B cell (primary cell): ENCODE data around the gene CSDE1. TPM values are rescaled to one million over a fixed set of nuclear protein-coding genes. Genes with fewer than 3 reads are reported as not detected.
A peak's percentile ranks its signal among the peaks of the same experiment; 100 is the strongest.

ENCODE experiments used
- ATAC-seq: fragments of 200-7000 bp; cut with Tn5 transposase; one replicate; pipeline ENCODE4 v1.10.0; 2021; ENCODE audit warnings: low read depth, mild to moderate bottlenecking, moderate number of reproducible peaks, moderate library complexity
- CTCF ChIA-PET: fragments of 350-600 bp; sonication (Branson Sonifier 250); formaldehyde crosslinking; loops from one replicate; lab custom pipeline; 2021; ENCODE audit warnings: antibody characterized with exemption, inconsistent platforms; lab: Charles Lee
- POLR2A ChIA-PET: fragments of 350-600 bp; sonication (Branson Sonifier 250); formaldehyde crosslinking; loops from one replicate; lab custom pipeline; 2021; ENCODE audit warnings: antibody characterized with exemption; lab: Charles Lee
- DNase-seq: peaks from one replicate; pipeline ENCODE4 v3.0.0; 2013
- H2AFZ ChIP-seq: 2 replicates; pipeline ENCODE4 v1.6.1; 2012; ENCODE audit warnings: mild to moderate bottlenecking, low read depth, low read length; ENCODE audit not compliant: insufficient read depth, poor library complexity, severe bottlenecking
- H3K27ac ChIP-seq, 2 donors: 1 replicate in 1 of 2; 2 replicates in 1 of 2; pipeline ENCODE4 v1.5.1; 2012 to 2013; ENCODE audit warnings: low read length in 2 of 2, mild to moderate bottlenecking in 2 of 2, moderate library complexity in 1 of 2
- H3K27me3 ChIP-seq, 4 experiments: fragments of 200-600 bp in 1 of 4; sonication (generic) in 1 of 4; replicated peaks in 1 of 4; 1 replicate in 2 of 4; 2 replicates in 2 of 4; pipeline versions ENCODE4 v1.6.1 to v1.7.0; 2013 to 2016; ENCODE audit warnings: low read length in 3 of 4, mild to moderate bottlenecking in 2 of 4, mixed read lengths in 1 of 4, moderate library complexity in 1 of 4; ENCODE audit not compliant: insufficient read depth in 4 of 4, control insufficient read depth in 3 of 4; ENCODE audit errors: control extremely low read depth in 1 of 4
- H3K36me3 ChIP-seq, 2 experiments: replicated peaks in 1 of 2; 1 replicate in 1 of 2; 2 replicates in 1 of 2; pipeline versions ENCODE4 v1.6.1 to v1.7.1; 2013; ENCODE audit warnings: low read length in 1 of 2; ENCODE audit not compliant: insufficient read depth in 2 of 2, control insufficient read depth in 1 of 2; ENCODE audit errors: control extremely low read depth in 1 of 2, extremely low read depth in 1 of 2
- H3K4me1 ChIP-seq, 2 donors: fragments of 200-600 bp in 1 of 2; sonication (generic) in 1 of 2; 1 replicate in 1 of 2; 2 replicates in 1 of 2; pipeline versions ENCODE4 v1.5.1 to v1.6.1; 2013 to 2017; ENCODE audit warnings: low read length in 2 of 2; ENCODE audit not compliant: control insufficient read depth in 2 of 2, insufficient read depth in 2 of 2
- H3K4me2 ChIP-seq: replicated peaks from 2 replicates; pipeline ENCODE3; 2012; ENCODE audit warnings: mild to moderate bottlenecking, low read depth, low read length; ENCODE audit not compliant: poor library complexity, severe bottlenecking
- H3K4me3 ChIP-seq, 5 experiments: fragments of 200-600 bp in 1 of 5; sonication (generic) in 1 of 5; 1 replicate in 3 of 5; 2 replicates in 2 of 5; pipeline versions ENCODE4 v1.5.1 to v1.7.0; 2011 to 2016; ENCODE audit warnings: low read length in 4 of 5, mild to moderate bottlenecking in 4 of 5, low read depth in 2 of 5, control low read depth in 1 of 5, moderate library complexity in 1 of 5; ENCODE audit not compliant: insufficient read depth in 1 of 5; ENCODE audit errors: control extremely low read depth in 1 of 5, extremely low read depth in 1 of 5
- H3K79me2 ChIP-seq: fragments of 200-600 bp; sonication (generic); one replicate; pipeline ENCODE4 v1.6.0; 2016; ENCODE audit warnings: low read length; ENCODE audit not compliant: control insufficient read depth, insufficient read depth
- H3K9ac ChIP-seq: fragments of 200-600 bp; sonication (generic); 2 replicates; pipeline ENCODE4 v1.6.1; 2017; ENCODE audit warnings: mild to moderate bottlenecking, low read length, moderate library complexity
- H3K9me3 ChIP-seq, 3 donors: one replicate each; pipeline versions ENCODE4 v1.6.1 to v1.7.1; 2013; ENCODE audit warnings: low read length in 2 of 3; ENCODE audit not compliant: control insufficient read depth in 2 of 3, insufficient read depth in 1 of 3; ENCODE audit errors: control extremely low read depth in 1 of 3
- H4K20me1 ChIP-seq: 2 replicates; pipeline ENCODE4 v1.6.0; 2012; ENCODE audit warnings: mild to moderate bottlenecking, low read length; ENCODE audit not compliant: insufficient read depth, control insufficient read depth, poor library complexity, severe bottlenecking
- H3K27ac Mint-ChIP-seq: one replicate; pipeline ENCODE4 v1.8.0; 2021; ENCODE audit warnings: mixed read lengths
- H3K27me3 Mint-ChIP-seq: one replicate; pipeline ENCODE4 v1.8.0; 2021; ENCODE audit warnings: mixed read lengths
- H3K4me1 Mint-ChIP-seq: one replicate; pipeline ENCODE4 v1.8.0; 2021; ENCODE audit warnings: mixed read lengths
- H3K4me3 Mint-ChIP-seq: one replicate; pipeline ENCODE4 v1.8.0; 2021; ENCODE audit warnings: mixed read lengths
- H3K9me3 Mint-ChIP-seq: one replicate; pipeline ENCODE4 v1.8.0; 2022; ENCODE audit warnings: mixed read lengths; ENCODE audit not compliant: insufficient read depth
- CTCF ChIP-seq: fragments of 200-600 bp; IDR thresholded peaks from one replicate; pipeline ENCODE4 v1.8.0; 2022; ENCODE audit warnings: antibody characterized with exemption, mild to moderate bottlenecking
- EZH2 ChIP-seq: IDR thresholded peaks from 2 replicates; pipeline ENCODE4 v1.6.1; 2012; ENCODE audit warnings: borderline replicate concordance, low read depth, mild to moderate bottlenecking, moderate library complexity, low read length; ENCODE audit not compliant: insufficient read depth, poor library complexity, severe bottlenecking
- WGBS: methylation state at CpG from one replicate; pipeline ENCODE4 v1.1.5; 2013; ENCODE audit warnings: missing lambda C conversion rate; ENCODE audit not compliant: insufficient coverage; 5-methylcytosine and 5-hydroxymethylcytosine counted together
- intact Hi-C: fragments of 100-400 bp; cut with micrococcal nuclease; formaldehyde crosslinking; loops from one replicate; pipeline ENCODE4 v1.10.0; 2022
- polyA plus RNA-seq: library from polyadenylated mRNA; depleted of rRNA; stranded (reverse); fragments of >200 nt; gene quantifications from 2 replicates; pipeline ENCODE4 v1.2.3, GENCODE V29; 2012
- total RNA-seq, 2 donors: library from RNA; stranded (reverse); fragments of 120-200 nt in 1 of 2; gene quantifications; 1 replicate in 1 of 2; 2 replicates in 1 of 2; pipeline versions ENCODE4 v1.2.3 to v1.2.4, GENCODE V29; 2013 to 2022

CSDE1 gene
- total and polyA plus RNA-seq, 2 donors (not counting 1 experiment from before 2014, with no cell fraction given): 114 to 454 TPM

GRCh38 chr1:114671011-114671938, 86.5 kb downstream of the CSDE1 start:
- no peaks in the 10 kb centered on the region for H3K9me3 Mint-ChIP-seq
- no peak overlapping the region for H3K4me2 ChIP-seq
- DNase-seq (peak; percentile 30), ATAC-seq (no peak)
- no peaks in the 10 kb centered on the region for H4K20me1 ChIP-seq
- H3K9me3 ChIP-seq: no peaks in the 10 kb centered on the region
- intact Hi-C loops: no loop called here
- ChIA-PET CTCF (interaction anchor here (0.6 to 1.2 kb wide), 3 partner anchors 39 to 112 kb away, joined by 3 to 4 read pairs (median 3); no protein-coding TSS in a partner anchor), POLR2A (no interaction called here)
- H3K4me3 ChIP-seq: no peak overlapping the region
- no peaks in the 10 kb centered on the region for H3K79me2 ChIP-seq
- H3K27me3 ChIP-seq: peaks cover 0 to 6% (median 0%) of the 10 kb centered on the region in 4 experiments
- H3K9ac ChIP-seq: no peak overlapping the region
- no peak overlapping the region for H2AFZ ChIP-seq
- peaks cover 14% of the 10 kb centered on the region for H3K4me1 Mint-ChIP-seq
- H3K27me3 Mint-ChIP-seq: peaks cover 45% of the 10 kb centered on the region
- 83% methylated on average over 4 of the region's 9 CpGs for WGBS
- H3K4me3 Mint-ChIP-seq: peak overlapping the region; percentile 70
- no peak overlapping the region for H3K27ac Mint-ChIP-seq
- no peak for TF ChIP-seq EZH2
- peak; percentile 68 for TF ChIP-seq CTCF
- H3K27ac ChIP-seq: no peak overlapping the region
- peaks cover 6 to 14% of the 10 kb centered on the region in 2 donors for H3K4me1 ChIP-seq
- H3K36me3 ChIP-seq: no peaks in the 10 kb centered on the region
